GM18861 (cell line): ENCODE results near the gene ACACB.

Experiments used
- ATAC-seq: cut with Tn5 transposase; IDR thresholded peaks from one replicate; pipeline ENCODE4 v1.9.1; 2021; ENCODE audit not compliant: unreplicated experiment

ACACB gene

GRCh38 chr12:109292342-109292711 lies 175.9 kb downstream of the ACACB start:
- ATAC-seq: no peak

GRCh38 chr12:109293106-109293505 lies 176.7 kb downstream of the ACACB start:
- no peak for ATAC-seq

- no peak for ATAC-seq
These were observed 178.0 kb downstream of the ACACB start for GRCh38 chr12:109294286-109294796.

- ATAC-seq: no peak
These were observed 179.5 kb downstream of the ACACB start for GRCh38 chr12:109295764-109296425.

GRCh38 chr12:109296431-109296830 lies 180.0 kb downstream of the ACACB start:
- ATAC-seq: no peak

GRCh38 chr12:109299849-109300248 lies 183.5 kb downstream of the ACACB start:
- ATAC-seq: no peak

GRCh38 chr12:109301643-109302168 lies 185.3 kb downstream of the ACACB start:
- ATAC-seq: no peak

- ATAC-seq: no peak
These were observed 186.0 kb downstream of the ACACB start for GRCh38 chr12:109302358-109302757.

GRCh38 chr12:109302770-109303169 lies 186.4 kb downstream of the ACACB start:
- ATAC-seq: no peak

GRCh38 chr12:109304485-109304884 lies 188.1 kb downstream of the ACACB start:
- no peak for ATAC-seq

GRCh38 chr12:109305547-109305946 lies 189.2 kb downstream of the ACACB start:
- ATAC-seq: no peak

GRCh38 chr12:109307051-109307450 lies 190.7 kb downstream of the ACACB start:
- no peak for ATAC-seq

GRCh38 chr12:109308534-109309380 lies 192.4 kb downstream of the ACACB start, which contains the start of gene FOXN4:
TSS of gene FOXN4 (minus strand) at chr12:109309284. CDS start at chr12:109308321, 963 bp downstream.
- no peak for ATAC-seq

- no peak for ATAC-seq
These were observed 193.2 kb downstream of the ACACB start for GRCh38 chr12:109309381-109310246.

GRCh38 chr12:109310247-109311125 lies 194.1 kb downstream of the ACACB start:
- ATAC-seq: no peak
